NB4 (cell line): ENCODE results near the gene RNF7.

Experiments
- CTCF ChIP-seq: IDR thresholded peaks from one replicate; pipeline ENCODE4 v1.5.1; 2012; ENCODE audit warnings: low read depth, low read length
- MYC ChIP-seq: IDR thresholded peaks from 2 replicates; pipeline ENCODE4 v1.6.1; 2011; ENCODE audit warnings: low read depth, low read length

GRCh38 chr3:141763088-141763750 is 25.1 kb downstream of the RNF7 start, which contains the start of gene GRK7:
- TF ChIP-seq CTCF (no peak), MYC (no peak)
